Ectodermal cell (in vitro differentiated cells): ENCODE results near the gene EXOSC1.
"Not testable (repeated sequence)": the region's sequence is repeated elsewhere in the genome, so short reads cannot be mapped to it uniquely, and the experiment has no call there.

ENCODE experiments used
- H3K27ac ChIP-seq: 2 replicates; pipeline ENCODE4 v1.7.0; 2013; ENCODE audit warnings: mild to moderate bottlenecking, low read depth, low read length; ENCODE audit not compliant: insufficient read depth, poor library complexity, severe bottlenecking
- H3K27me3 ChIP-seq: 2 replicates; pipeline ENCODE4 v1.7.0; 2013; ENCODE audit warnings: mild to moderate bottlenecking, low read length; ENCODE audit not compliant: insufficient read depth, control insufficient read depth, poor library complexity, severe bottlenecking
- H3K36me3 ChIP-seq: one replicate; pipeline ENCODE4 v1.7.0; 2013; ENCODE audit warnings: low read length; ENCODE audit not compliant: control insufficient read depth, insufficient read depth
- H3K4me1 ChIP-seq: one replicate; pipeline ENCODE4 v1.7.0; 2013; ENCODE audit warnings: low read length; ENCODE audit not compliant: control insufficient read depth, insufficient read depth
- H3K4me3 ChIP-seq: 2 replicates; pipeline ENCODE4 v1.7.0; 2013; ENCODE audit warnings: low read depth, low read length, control low read depth; ENCODE audit not compliant: insufficient read depth
- H3K9me3 ChIP-seq: 2 replicates; pipeline ENCODE4 v1.7.0; 2013; ENCODE audit warnings: mild to moderate bottlenecking, low read length, moderate library complexity; ENCODE audit not compliant: control insufficient read depth
- WGBS, 2 experiments: methylation state at CpG; one replicate each; pipeline ENCODE4 v1.1.7; 2013; ENCODE audit warnings: missing lambda C conversion rate in 2 of 2; 5-methylcytosine and 5-hydroxymethylcytosine counted together

EXOSC1 gene

DNA sequence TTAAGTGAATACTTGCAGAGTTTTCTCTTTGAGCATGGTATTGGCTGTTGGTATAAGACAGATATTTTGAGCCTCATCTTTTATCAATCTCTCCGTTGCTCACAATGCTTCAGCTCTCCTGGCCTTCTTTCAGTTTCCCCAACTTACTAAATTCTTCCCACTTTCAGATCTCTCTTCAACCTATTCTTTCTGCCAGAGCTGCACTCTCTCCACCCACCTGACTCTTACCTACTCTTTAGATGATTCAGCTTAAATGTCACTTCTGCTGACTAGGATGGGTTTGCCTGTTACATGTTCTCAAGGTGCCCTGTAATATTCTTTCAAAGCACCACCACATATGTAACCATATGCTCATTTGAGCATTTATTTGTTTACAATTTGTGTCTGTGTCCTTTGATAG lies 1.6 kb downstream of the EXOSC1 start:
- H3K36me3 ChIP-seq: no peaks in the 10 kb centered on the region
- no peak overlapping the region for H3K4me3 ChIP-seq
- 95% methylated on average over 1 of the region's 1 CpG for WGBS, 2 experiments

DNA sequence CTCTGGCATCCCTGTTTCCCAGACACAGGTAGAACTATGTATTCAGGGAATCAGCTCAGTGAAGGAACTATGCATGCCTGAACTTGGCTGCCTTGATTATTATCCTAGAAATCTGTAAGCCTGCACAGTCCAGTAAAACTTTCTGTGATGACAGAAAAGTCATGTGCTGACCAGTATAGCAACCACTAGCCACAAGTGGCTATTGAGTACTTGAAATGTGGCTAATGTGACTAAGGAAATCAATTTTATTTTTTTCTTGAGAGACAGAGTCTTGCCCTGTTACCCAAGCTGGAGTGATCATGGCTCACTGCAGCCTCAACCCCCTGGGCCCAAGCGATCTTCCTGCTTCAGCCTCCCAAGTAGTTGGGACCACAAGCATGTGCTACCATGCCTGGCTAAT lies 3.5 kb downstream of the EXOSC1 start:
- 85 to 88% methylated on average over 1 of the region's 1 CpG for WGBS, 2 experiments

More for the DNA sequence above, 1.6 kb downstream of the EXOSC1 start:
- H3K4me1 ChIP-seq: peaks cover 11% of the 10 kb centered on the region
- no peak overlapping the region for H3K27ac ChIP-seq
- no peaks in the 10 kb centered on the region for H3K9me3 ChIP-seq
- no peaks in the 10 kb centered on the region for H3K27me3 ChIP-seq

DNA sequence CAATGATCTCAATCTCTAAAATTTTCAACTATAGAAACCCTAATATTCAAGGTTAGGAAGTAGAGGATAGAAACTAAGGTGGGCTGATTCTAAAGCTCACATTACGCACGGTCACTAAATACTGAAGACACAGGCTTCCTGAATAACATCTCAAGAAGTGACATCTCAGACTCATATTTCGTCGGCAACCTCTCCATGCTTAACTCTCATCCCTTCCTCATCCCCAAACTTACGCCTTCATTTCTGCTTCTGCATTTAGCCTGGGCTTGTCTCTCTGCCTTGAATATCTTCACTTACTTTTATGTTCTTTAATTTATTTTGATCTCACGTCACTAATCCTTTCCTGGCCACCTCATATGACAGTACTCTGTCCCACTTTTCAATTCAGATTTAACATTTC lies 10.6 kb downstream of the EXOSC1 start:
- Histone ChIP-seq H3K4me3 (no peak overlapping the region), H3K27me3 (no peaks in the 10 kb centered on the region), H3K36me3 (peaks cover 49% of the 10 kb centered on the region), H3K27ac (no peak overlapping the region), H3K9me3 (no peaks in the 10 kb centered on the region), H3K4me1 (no peaks in the 10 kb centered on the region)
- 96 to 99% methylated on average over 6 of the region's 6 CpGs for WGBS, 2 experiments

More for the DNA sequence above, 3.5 kb downstream of the EXOSC1 start:
- no peak overlapping the region for H3K4me3 ChIP-seq
- H3K27ac ChIP-seq: no peak overlapping the region
- peaks cover 10% of the 10 kb centered on the region for H3K36me3 ChIP-seq
- peaks cover 9% of the 10 kb centered on the region for H3K4me1 ChIP-seq
- no peaks in the 10 kb centered on the region for H3K9me3 ChIP-seq
- no peaks in the 10 kb centered on the region for H3K27me3 ChIP-seq

DNA sequence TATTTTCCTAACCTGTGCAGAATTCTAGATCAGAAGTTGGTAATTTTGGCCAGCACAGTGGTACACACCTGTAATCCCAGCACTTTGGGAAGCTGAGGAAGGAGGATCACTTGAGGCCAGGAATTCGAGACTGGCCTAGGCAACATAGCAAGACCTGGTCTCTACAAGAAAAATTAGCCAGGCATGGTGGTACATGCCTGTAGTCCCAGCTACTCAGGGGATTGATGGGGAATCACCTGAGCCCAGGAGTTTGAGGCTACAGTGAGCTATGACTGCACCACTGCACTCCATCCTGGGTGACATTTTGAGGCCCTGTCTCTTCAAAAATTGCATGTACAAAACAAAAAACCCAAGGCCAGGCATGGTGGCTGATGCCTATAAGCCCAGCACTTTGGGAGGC lies 11.2 kb downstream of the EXOSC1 start:
- WGBS, 2 experiments: 92 to 99% methylated on average over 1 of the region's 1 CpG
- peaks cover 50% of the 10 kb centered on the region for H3K36me3 ChIP-seq
- H3K4me1 ChIP-seq: no peaks in the 10 kb centered on the region
- H3K4me3 ChIP-seq: no peak overlapping the region
- H3K9me3 ChIP-seq: no peaks in the 10 kb centered on the region
- peak overlapping the region; percentile 33 for H3K27ac ChIP-seq
- no peaks in the 10 kb centered on the region for H3K27me3 ChIP-seq

DNA sequence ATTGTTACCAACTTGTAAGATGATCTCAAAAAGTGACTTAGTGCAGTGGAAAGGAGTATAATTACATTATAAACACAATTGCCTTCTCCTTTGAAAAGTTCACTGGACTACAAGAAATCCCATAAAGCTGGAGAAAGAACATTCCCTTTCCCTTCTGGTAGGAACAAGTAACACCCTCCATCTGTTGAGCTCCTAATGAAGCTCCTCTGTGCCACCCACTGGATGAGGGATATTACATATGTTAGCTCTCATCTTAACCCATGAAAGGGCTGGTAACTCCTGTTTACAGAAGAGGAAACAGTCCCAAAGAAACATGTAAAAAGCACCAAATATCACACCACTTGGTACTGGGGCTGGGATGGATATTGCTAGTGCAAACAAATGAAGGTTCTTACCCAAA lies 11.8 kb downstream of the EXOSC1 start:
- no peaks in the 10 kb centered on the region for H3K4me1 ChIP-seq
- H3K36me3 ChIP-seq: peaks cover 53% of the 10 kb centered on the region
- H3K27ac ChIP-seq: peak overlapping the region; percentile 33
- no peak overlapping the region for H3K4me3 ChIP-seq
- H3K9me3 ChIP-seq: no peaks in the 10 kb centered on the region
- H3K27me3 ChIP-seq: no peaks in the 10 kb centered on the region

DNA sequence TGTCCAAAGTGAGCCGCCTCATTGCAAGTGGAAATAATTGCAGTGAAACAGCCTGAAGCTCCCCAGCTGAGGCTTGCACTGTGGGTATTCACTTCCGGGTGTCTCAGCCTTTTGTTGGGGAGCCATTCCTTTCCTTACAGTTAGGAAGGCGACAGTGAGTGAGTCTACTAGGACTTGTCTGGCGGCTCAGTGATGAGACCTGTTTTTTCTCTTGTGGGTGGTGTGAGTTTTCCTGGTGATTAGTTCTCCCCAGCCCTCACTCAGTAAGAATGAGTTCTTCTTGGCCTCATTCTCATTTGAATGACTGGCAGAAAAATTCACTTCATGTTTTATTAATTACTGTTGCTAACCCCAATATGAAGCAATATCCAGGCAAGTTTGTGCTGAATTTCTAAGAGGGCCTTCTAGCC lies 17.2 kb downstream of the EXOSC1 start:
- 52 to 63% methylated on average over 4 of the region's 4 CpGs for WGBS, 2 experiments
- Histone ChIP-seq H3K9me3 (no peaks in the 10 kb centered on the region), H3K4me1 (peaks cover 6% of the 10 kb centered on the region), H3K27ac (peak overlapping the region; percentile 88), H3K27me3 (no peaks in the 10 kb centered on the region), H3K4me3 (peak overlapping the region; percentile 85), H3K36me3 (peaks cover 27% of the 10 kb centered on the region)

DNA sequence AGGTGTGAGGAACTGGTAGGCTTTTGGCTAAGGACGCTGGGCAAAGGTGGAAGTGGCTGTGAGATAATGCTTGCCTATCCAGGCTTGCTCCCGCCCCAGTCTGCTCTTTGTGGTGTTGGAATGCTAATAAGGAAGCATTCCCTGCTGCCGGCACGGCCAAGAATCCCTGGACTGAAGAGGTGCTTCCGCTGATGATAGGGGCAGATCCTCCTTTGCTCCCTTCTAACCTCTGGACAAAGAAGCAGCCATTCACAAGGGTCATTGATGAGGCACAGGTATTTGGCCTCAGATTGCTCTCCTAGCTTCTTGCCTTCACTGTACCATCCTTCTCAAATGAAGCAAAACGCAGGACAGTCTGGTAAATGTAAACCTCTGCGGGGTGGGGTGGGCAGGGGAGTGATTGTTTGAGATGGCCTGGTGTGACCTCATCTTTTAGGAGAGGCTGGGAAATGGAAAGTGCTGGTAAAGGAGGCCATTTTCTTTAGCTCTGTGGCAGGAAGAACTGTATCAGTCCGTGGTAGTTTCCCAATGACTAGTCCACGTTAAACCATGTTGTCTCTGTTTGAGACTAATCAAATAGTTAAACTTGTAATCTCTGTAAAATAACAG lies 18.1 kb downstream of the EXOSC1 start:
- Histone ChIP-seq H3K4me1 (peaks cover 6% of the 10 kb centered on the region), H3K9me3 (no peaks in the 10 kb centered on the region), H3K27me3 (no peaks in the 10 kb centered on the region), H3K27ac (peak overlapping the region; percentile 88), H3K36me3 (peaks cover 24% of the 10 kb centered on the region), H3K4me3 (peak overlapping the region; percentile 85)
- WGBS, 2 experiments: 0 to 5% methylated on average over 7 to 9 of the region's 9 CpGs

DNA sequence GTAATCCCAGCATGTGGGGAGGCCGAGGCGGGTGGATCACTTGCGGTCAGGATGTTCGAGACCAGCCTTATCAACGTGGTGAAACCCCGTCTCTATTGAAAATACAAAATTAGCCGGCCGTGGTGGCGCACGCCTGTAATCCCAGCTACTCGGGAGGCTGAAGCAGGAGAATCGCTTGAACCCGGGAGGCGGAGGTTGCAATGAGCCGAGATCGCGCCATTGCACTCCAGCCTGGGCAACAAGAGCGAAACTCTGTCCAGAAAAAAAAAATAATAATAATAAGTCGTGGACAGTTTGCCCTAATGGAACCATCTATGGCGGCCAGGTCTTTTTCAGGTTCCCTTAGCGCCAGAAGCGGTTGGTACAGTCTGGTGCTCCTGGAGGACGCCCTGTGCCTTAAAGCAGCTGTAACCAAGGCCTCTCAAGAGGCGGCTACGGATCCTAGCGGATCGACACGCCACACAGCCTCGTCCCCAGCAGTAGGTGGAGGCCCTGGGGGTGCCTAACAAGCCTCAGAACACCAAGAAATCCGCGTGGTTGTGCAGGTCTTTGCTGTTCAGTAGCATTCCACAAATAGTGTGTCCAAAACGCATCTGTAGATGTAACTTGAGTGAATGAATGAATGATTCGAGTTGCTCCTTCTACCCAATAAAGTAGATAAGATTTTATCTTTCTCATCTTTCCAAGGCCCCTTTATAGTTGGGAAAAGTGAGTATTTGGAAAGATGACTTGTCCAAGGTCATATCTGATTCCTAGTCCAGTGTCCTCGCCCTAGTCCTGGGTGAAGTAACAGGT lies 18.8 kb downstream of the EXOSC1 start:
- Histone ChIP-seq H3K27ac (peak overlapping the region; percentile 88), H3K36me3 (peaks cover 21% of the 10 kb centered on the region), H3K9me3 (no peaks in the 10 kb centered on the region), H3K4me1 (peaks cover 6% of the 10 kb centered on the region), H3K4me3 (peak overlapping the region; percentile 85), H3K27me3 (no peaks in the 10 kb centered on the region)
- WGBS, 2 experiments: 2 to 3% methylated on average over 33 to 34 of the region's 34 CpGs

DNA sequence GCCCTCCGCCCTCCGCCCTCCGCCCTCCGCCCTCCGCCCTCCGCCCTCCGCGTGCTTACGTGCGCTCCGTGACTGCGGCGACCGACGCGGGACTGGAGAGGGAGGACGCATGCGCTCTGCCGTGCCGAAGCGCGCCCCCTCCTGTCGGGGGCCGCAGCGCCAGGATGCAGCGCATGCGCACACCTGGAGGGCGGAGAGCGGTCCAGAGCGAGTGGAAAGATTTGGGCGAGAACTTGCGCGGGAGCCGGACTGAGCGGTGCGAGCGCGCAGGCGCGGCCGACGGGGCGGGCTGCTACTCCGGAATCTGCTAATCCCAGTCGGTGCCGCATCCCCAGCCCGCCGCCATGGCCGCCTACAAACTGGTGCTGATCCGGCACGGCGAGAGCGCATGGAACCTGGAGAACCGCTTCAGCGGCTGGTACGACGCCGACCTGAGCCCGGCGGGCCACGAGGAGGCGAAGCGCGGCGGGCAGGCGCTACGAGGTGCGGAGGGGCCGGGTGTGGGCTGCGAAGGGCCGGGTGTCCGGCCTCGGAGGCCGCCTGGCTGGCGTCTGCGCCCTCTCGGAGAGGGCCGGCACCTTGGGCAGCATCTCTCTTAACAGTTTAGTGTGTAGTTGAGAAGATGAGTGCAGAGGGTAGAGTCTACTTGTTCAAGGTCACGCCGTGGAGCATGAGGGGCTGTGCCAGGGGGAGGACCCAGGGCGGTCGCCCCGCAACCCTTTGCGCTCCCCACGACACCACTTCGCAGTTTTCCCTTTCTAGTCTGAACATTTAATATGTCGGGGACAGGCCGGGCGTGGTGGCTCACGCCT lies 19.6 kb downstream of the EXOSC1 start, which contains the start of gene PGAM1:
Gene PGAM1, plus strand, starts transcription at position 228 of the 812 bp plus-strand sequence. Its CDS starts 117 bp downstream, at position 345.
- WGBS, 2 experiments: 0 to 1% methylated on average over 86 to 87 of the region's 90 CpGs
- Histone ChIP-seq H3K27me3 (no peaks in the 10 kb centered on the region), H3K4me1 (peaks cover 6% of the 10 kb centered on the region), H3K9me3 (no peaks in the 10 kb centered on the region), H3K27ac (peak within 1 kb of the TSS; percentile 92), H3K36me3 (peaks cover 13% of the 10 kb centered on the region), H3K4me3 (peak within 1 kb of the TSS; percentile 85)

DNA sequence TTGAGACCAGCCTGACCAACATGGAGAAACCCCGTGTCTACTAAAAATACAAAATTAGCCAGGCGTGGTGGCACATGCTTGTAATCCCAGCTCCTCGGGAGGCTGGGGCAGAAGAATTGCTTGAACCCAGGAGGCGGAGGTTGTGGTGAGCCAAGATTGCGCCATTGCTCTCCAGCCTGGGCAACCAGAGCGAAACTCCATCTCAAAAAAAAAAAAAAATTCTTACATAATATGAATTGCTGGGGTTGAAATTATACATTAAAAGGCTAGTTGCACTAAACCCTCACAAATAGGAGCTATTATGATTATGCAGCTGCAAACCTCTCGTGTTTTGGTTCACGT lies 22.1 kb downstream of the EXOSC1 start:
- H3K27ac ChIP-seq, H3K9me3 ChIP-seq, H3K27me3 ChIP-seq, H3K4me1 ChIP-seq, H3K4me3 ChIP-seq, H3K36me3 ChIP-seq: not testable (repeated sequence)
- WGBS, 2 experiments: 95 to 97% methylated on average over 7 to 8 of the region's 8 CpGs
